Stomach (tissue), 9 donors: ENCODE data around the gene CREB3L1. TPM values are rescaled to one million over a fixed set of nuclear protein-coding genes. Genes with fewer than 3 reads are reported as not detected.

Experiments used
- DNase-seq, 2 donors: peaks; one replicate each; pipeline versions ENCODE4 v3.0.0 to v3.0.0-alpha.2; 2013 to 2019
- H3K27ac ChIP-seq, 5 donors: fragments of 200-600 bp in 4 of 5; sonication (generic) in 4 of 5; one replicate each; pipeline ENCODE4 v1.5.1; 2013 to 2019; ENCODE audit warnings: mild to moderate bottlenecking in 1 of 5, moderate library complexity in 1 of 5
- H3K27me3 ChIP-seq, 3 donors: fragments of 200-600 bp; sonication (generic); one replicate each; pipeline ENCODE4 v1.5.1; 2017 to 2019; ENCODE audit warnings: mixed run types in 1 of 3
- H3K36me3 ChIP-seq, 4 donors: fragments of 200-600 bp; sonication (generic); 1 replicate in 3 of 4; 2 replicates in 1 of 4; pipeline ENCODE4 v1.5.1; 2016 to 2019
- H3K4me1 ChIP-seq, 4 donors: fragments of 200-600 bp; sonication (generic); one replicate each; pipeline ENCODE4 v1.5.1; 2016 to 2019
- H3K4me3 ChIP-seq, 4 donors: fragments of 200-600 bp; sonication (generic) in 3 of 4; one replicate each; pipeline ENCODE4 v1.5.1; 2016 to 2019; ENCODE audit warnings: mild to moderate bottlenecking in 1 of 4
- H3K9me3 ChIP-seq, 4 donors: fragments of 200-600 bp; sonication (generic); one replicate each; pipeline ENCODE4 v1.5.1; 2016 to 2019
- EP300 ChIP-seq: sonication (generic); formaldehyde crosslinking; IDR thresholded peaks from one replicate; pipeline ENCODE4 v1.6.1; 2017; ENCODE audit warnings: antibody characterized with exemption
- POLR2A ChIP-seq, 4 donors: fragments of 450-650 bp; IDR thresholded peaks; one replicate each; pipeline ENCODE4 v1.6.1; 2016; ENCODE audit warnings: antibody characterized with exemption in 4 of 4, control low read depth in 2 of 4, mild to moderate bottlenecking in 1 of 4, moderate library complexity in 1 of 4
- POLR2AphosphoS5 ChIP-seq, 3 donors: sonication (generic); formaldehyde crosslinking; IDR thresholded peaks; one replicate each; pipeline ENCODE4 v1.6.1; 2016; ENCODE audit warnings: antibody characterized with exemption in 3 of 3
- WGBS, 5 donors: extraction: QIAGEN DNeasy Blood & Tissue Kit in 3 of 5; methylation state at CpG; one replicate each; pipeline versions ENCODE4 v1.1.5 to v1.1.7; 2013 to 2018; 5-methylcytosine and 5-hydroxymethylcytosine counted together
- intact Hi-C: fragments of 100-400 bp; cut with DNase I; formaldehyde crosslinking; loops from one replicate; pipeline ENCODE4 v1.15.1; 2023; ENCODE audit warnings: low total_unique reads
- polyA plus RNA-seq, 3 donors: library from polyadenylated mRNA; stranded (reverse); fragments of 200-250 nt; gene quantifications; one replicate each; pipeline ENCODE4 v1.2.3, GENCODE V29; 2013
- total RNA-seq, 5 donors: library from RNA; depleted of rRNA; stranded (reverse); fragments of >200 nt; gene quantifications; one replicate each; pipeline versions ENCODE4 v1.1.0 to v1.2.3, GENCODE V29; 2014 to 2016
- TF ChIP-seq, protein P1 (sequence below), 7 experiments: fragments of 450-650 bp in 4 of 7; fragments of 200-600 bp in 3 of 7; sonication (generic) in 3 of 7; IDR thresholded peaks; one replicate each; pipeline ENCODE4 v1.5.1; 2016 to 2019; ENCODE audit warnings: antibody characterized with exemption in 7 of 7, control low read depth in 2 of 7, mild to moderate bottlenecking in 1 of 7
- donor health status: healthy with polysubstance abuse.
- donor health status: Bipolar disorder and iron deficiency.
- donor health status: healthy.

CREB3L1 gene
- total and polyA plus RNA-seq, 8 donors = 21.0 to 125 (median 48.4) TPM

DNA sequence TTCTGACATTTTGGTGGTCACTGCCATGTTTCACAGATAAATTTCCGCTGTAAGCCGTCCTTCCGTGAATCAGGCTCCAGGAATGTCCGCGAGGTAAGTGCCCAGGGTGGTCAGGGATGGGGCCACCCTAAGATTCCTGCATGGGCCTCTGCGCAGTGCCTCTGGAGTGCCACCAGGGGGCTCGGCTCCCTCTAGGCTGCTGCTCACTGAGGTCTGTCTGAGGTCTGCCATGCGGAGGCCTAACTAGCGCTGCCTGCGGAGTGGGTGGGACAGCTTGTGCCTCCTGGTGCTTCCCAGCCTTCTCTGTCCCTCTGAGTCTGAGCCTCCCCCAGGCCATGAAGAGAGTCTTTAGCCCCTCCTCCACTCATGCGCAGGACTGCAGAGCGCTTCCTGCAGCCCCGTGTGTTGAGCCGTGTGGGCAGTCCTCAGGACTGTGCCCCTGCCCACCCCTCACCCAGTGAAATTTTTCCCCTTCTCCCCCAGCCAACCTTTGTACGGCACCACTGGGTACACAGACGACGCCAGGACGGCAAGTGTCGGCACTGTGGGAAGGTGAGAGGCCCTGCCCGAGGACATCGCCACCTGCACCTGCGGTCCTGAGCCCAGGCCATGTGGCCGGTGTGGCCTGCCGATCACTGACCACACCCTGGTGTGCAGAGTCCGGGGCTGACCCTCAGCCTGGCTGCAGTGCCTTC lies 92.1 kb downstream of the CREB3L1 start:
- no peaks in the 10 kb centered on the region for H3K9me3 ChIP-seq
- DNase-seq = peak; percentile 67 to 86
- intact Hi-C loops = no loop called here
- H3K27me3 ChIP-seq = no peaks in the 10 kb centered on the region
- H3K4me3 ChIP-seq = no peak overlapping the region
- peaks cover 44 to 77% (median 72%) of the 10 kb centered on the region in 4 donors for H3K36me3 ChIP-seq
- no peak for TF ChIP-seq POLR2A (IDR thresholded peaks at IDR 0.05)
- no peak for TF ChIP-seq POLR2AphosphoS5 (IDR thresholded peaks at IDR 0.05)
- TF ChIP-seq, protein P1, sequence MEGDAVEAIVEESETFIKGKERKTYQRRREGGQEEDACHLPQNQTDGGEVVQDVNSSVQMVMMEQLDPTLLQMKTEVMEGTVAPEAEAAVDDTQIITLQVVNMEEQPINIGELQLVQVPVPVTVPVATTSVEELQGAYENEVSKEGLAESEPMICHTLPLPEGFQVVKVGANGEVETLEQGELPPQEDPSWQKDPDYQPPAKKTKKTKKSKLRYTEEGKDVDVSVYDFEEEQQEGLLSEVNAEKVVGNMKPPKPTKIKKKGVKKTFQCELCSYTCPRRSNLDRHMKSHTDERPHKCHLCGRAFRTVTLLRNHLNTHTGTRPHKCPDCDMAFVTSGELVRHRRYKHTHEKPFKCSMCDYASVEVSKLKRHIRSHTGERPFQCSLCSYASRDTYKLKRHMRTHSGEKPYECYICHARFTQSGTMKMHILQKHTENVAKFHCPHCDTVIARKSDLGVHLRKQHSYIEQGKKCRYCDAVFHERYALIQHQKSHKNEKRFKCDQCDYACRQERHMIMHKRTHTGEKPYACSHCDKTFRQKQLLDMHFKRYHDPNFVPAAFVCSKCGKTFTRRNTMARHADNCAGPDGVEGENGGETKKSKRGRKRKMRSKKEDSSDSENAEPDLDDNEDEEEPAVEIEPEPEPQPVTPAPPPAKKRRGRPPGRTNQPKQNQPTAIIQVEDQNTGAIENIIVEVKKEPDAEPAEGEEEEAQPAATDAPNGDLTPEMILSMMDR (IDR thresholded peaks at IDR 0.05) = peak in 5 of 7 experiments; percentile 63 to 90 (median 83)
- TF ChIP-seq EP300 = no peak
- H3K4me1 ChIP-seq = peaks cover 0 to 19% (median 13%) of the 10 kb centered on the region in 4 donors
- 62 to 78% (median 67%) methylated on average over 17 to 25 of the region's 25 CpGs for WGBS, 5 donors
- no peak overlapping the region for H3K27ac ChIP-seq

DNA sequence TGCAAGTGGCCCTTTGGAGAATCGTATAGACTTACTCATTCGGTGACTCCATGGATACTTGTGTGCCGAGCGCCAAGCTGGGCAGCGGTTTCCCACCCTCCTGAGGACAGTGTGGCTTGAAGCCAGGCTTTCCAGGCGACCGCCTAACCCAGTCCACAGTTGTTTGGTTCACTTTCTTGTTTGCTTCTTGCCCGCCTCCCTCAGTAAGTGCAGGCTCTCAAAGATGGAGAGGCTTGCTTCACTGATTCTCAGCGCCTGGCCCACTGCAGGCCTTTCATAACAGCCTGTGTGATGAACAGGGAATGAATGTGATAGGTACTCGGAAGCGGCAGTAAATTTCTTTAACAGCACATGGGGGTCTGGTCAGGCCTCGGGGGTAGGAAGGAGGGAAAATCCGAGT lies 92.8 kb downstream of the CREB3L1 start:
- no peaks in the 10 kb centered on the region for H3K9me3 ChIP-seq
- H3K36me3 ChIP-seq = peaks cover 50 to 83% (median 78%) of the 10 kb centered on the region in 4 donors

More for the DNA sequence above, 92.8 kb downstream of the CREB3L1 start:
- 83 to 92% (median 90%) methylated on average over 13 of the region's 13 CpGs for WGBS, 5 donors
- peaks cover 0 to 17% (median 13%) of the 10 kb centered on the region in 4 donors for H3K4me1 ChIP-seq
- no peak for TF ChIP-seq POLR2A (IDR thresholded peaks at IDR 0.05)
- TF ChIP-seq, protein P1 (IDR thresholded peaks at IDR 0.05) = no peak
- TF ChIP-seq POLR2AphosphoS5 (IDR thresholded peaks at IDR 0.05) = no peak
- TF ChIP-seq EP300 = no peak
- intact Hi-C loops = no loop called here
- no peak for DNase-seq
- H3K4me3 ChIP-seq = no peak overlapping the region
- no peak overlapping the region for H3K27ac ChIP-seq
- H3K27me3 ChIP-seq = no peaks in the 10 kb centered on the region

Other genes with a start within 250 kb of the CREB3L1 start
- gene PHF21A, start 156.2 kb upstream of the CREB3L1 start, total RNA-seq = 10 to 100 TPM in 4 of 5 donors, 1 to 10 TPM in 1; 6.1 to 67.0 (median 22.2) TPM
- gene PHF21A, start 156.2 kb upstream of the CREB3L1 start, polyA plus RNA-seq = 10 to 100 TPM; 10.1 to 15.1 (median 11.9) TPM
- 100 to 1,000 TPM in 3 of 5 donors, 10 to 100 TPM in 2; 24.0 to 405 (median 102) TPM for gene DGKZ, start 69.8 kb downstream of the CREB3L1 start, total RNA-seq
- 10 to 100 TPM; 26.9 to 47.5 (median 35.0) TPM for gene DGKZ, start 69.8 kb downstream of the CREB3L1 start, polyA plus RNA-seq
- gene MDK, start 104.0 kb downstream of the CREB3L1 start, total RNA-seq = 100 to 1,000 TPM in 1 of 5 donors, 10 to 100 TPM in 3, 1 to 10 TPM in 1; 5.5 to 151 (median 21.0) TPM
- gene MDK, start 104.0 kb downstream of the CREB3L1 start, polyA plus RNA-seq = 10 to 100 TPM; 22.5 to 56.5 (median 29.2) TPM
- gene CHRM4, start 114.1 kb downstream of the CREB3L1 start, total RNA-seq = 1 to 10 TPM in 1 of 5 donors, under 1 TPM in 1, not detected in 3; 0.37 to 2.8 TPM
- not detected for gene CHRM4, start 114.1 kb downstream of the CREB3L1 start, polyA plus RNA-seq